ENCODE data around the gene STX3. TPM values are rescaled to one million over a fixed set of nuclear protein-coding genes. Genes with fewer than 3 reads are reported as not detected.
"Not testable (repeated sequence)": the region's sequence is repeated elsewhere in the genome, so short reads cannot be mapped to it uniquely, and the experiment has no call there.

The STX3 gene
- total and polyA plus RNA-seq, 8 donors = 12.1 to 21.5 (median 15.3) TPM

- no peak for FAIRE-seq
- peaks cover 0 to 9% (median 5%) of the 10 kb centered on the region in 3 donors for H3K4me1 ChIP-seq
- no peak overlapping the region for H3K4me3 ChIP-seq
- TF ChIP-seq CTCF (IDR thresholded peaks at IDR 0.05) = no peak
- no peak for ATAC-seq
- H3K27me3 ChIP-seq = no peaks in the 10 kb centered on the region
- no peaks in the 10 kb centered on the region for H3K9me3 ChIP-seq
- 66 to 81% methylated on average over 1 of the region's 1 CpG for WGBS, 2 donors
- intact Hi-C loops (cut with DNase I) = no loop called here
- H3K36me3 ChIP-seq = peaks cover 0 to under 1% (median 0%) of the 10 kb centered on the region in 3 donors
- no peak for DNase-seq
- no peak overlapping the region for H3K27ac ChIP-seq
Observed at GRCh38 chr11:59813364-59813763, 58.2 kb downstream of the STX3 start.

GRCh38 chr11:59814021-59814420 is 58.8 kb downstream of the STX3 start:
- no peak for TF ChIP-seq CTCF (IDR thresholded peaks at IDR 0.05)
- no peak for FAIRE-seq
- intact Hi-C loops (cut with DNase I) = no loop called here
- no peaks in the 10 kb centered on the region for H3K9me3 ChIP-seq
- 46 to 70% methylated on average over 1 of the region's 1 CpG for WGBS, 2 donors
- no peak overlapping the region for H3K4me3 ChIP-seq
- ATAC-seq = no peak
- no peak overlapping the region for H3K27ac ChIP-seq
- DNase-seq = no peak
- no peaks in the 10 kb centered on the region for H3K36me3 ChIP-seq
- no peaks in the 10 kb centered on the region for H3K27me3 ChIP-seq
- H3K4me1 ChIP-seq = peaks cover 0 to 9% (median 5%) of the 10 kb centered on the region in 3 donors

- TF ChIP-seq CTCF (IDR thresholded peaks at IDR 0.05) = no peak
- no peaks in the 10 kb centered on the region for H3K36me3 ChIP-seq
- no peaks in the 10 kb centered on the region for H3K9me3 ChIP-seq
- no peak overlapping the region for H3K4me3 ChIP-seq
- no peak for ATAC-seq
- intact Hi-C loops (cut with DNase I) = no loop called here
- H3K27me3 ChIP-seq = no peaks in the 10 kb centered on the region
- peaks cover 0 to 5% (median 0%) of the 10 kb centered on the region in 3 donors for H3K4me1 ChIP-seq
- FAIRE-seq = no peak
- DNase-seq = no peak
- H3K27ac ChIP-seq = no peak overlapping the region
- 90 to 94% methylated on average over 1 of the region's 1 CpG for WGBS, 2 donors
Observed at GRCh38 chr11:59815754-59816153, 60.6 kb downstream of the STX3 start.

GRCh38 chr11:59816434-59816833 is 61.3 kb downstream of the STX3 start:
- H3K4me3 ChIP-seq; intact Hi-C loops (cut with DNase I); DNase-seq; H3K36me3 ChIP-seq; ATAC-seq; FAIRE-seq; H3K9me3 ChIP-seq; H3K27ac ChIP-seq; H3K27me3 ChIP-seq; H3K4me1 ChIP-seq: not testable (repeated sequence)
- WGBS, 2 donors = 65 to 88% methylated on average over 1 of the region's 1 CpG

- ATAC-seq (no peak), DNase-seq (no peak), FAIRE-seq (no peak)
- no peak for TF ChIP-seq CTCF (IDR thresholded peaks at IDR 0.05)
- no peak overlapping the region for H3K27ac ChIP-seq
- no peaks in the 10 kb centered on the region for H3K36me3 ChIP-seq
- H3K4me3 ChIP-seq = no peak overlapping the region
- peaks cover 0 to 5% (median 0%) of the 10 kb centered on the region in 3 donors for H3K4me1 ChIP-seq
- WGBS, 2 donors = 70 to 79% methylated on average over 4 of the region's 4 CpGs
- intact Hi-C loops (cut with DNase I) = no loop called here
- no peaks in the 10 kb centered on the region for H3K9me3 ChIP-seq
- H3K27me3 ChIP-seq = no peaks in the 10 kb centered on the region
Observed at GRCh38 chr11:59818572-59818971, 63.4 kb downstream of the STX3 start.
